Measurements from ENCODE around the gene HOOK1.
A peak's percentile ranks its signal among the peaks of the same experiment; 100 is the strongest.

HOOK1 gene

DNA sequence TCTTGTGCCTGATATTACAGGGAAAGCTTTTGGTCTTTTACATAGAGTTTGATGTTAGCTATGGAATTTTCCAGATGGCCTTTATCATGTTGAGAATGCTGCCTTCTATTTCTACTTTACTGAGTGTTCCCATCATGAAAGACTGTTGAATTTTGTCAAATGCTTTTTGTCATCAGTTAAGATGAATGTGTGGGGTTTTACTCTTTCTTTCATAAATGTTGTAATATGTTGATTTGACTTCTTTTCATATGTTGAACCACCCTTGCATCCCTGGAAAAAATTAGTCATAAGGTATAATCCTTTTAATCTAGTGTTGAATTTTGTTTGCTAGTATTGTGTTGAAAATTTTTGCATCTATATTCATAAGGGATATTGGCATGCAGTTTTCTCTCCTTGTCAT is 16.1 kb upstream of the HOOK1 start:
- H3K4me3 Mint-ChIP-seq = no peak overlapping the region
- H3K4me1 Mint-ChIP-seq = no peaks in the 10 kb centered on the region
- H3K9me3 Mint-ChIP-seq = peaks cover 11% of the 10 kb centered on the region
- no peak for TF ChIP-seq CTCF (IDR thresholded peaks at IDR 0.05; ENCODE audit: unreplicated experiment in 3 of 3)
- H3K27ac Mint-ChIP-seq = no peak overlapping the region
- peaks cover 3% of the 10 kb centered on the region for H3K27me3 Mint-ChIP-seq (ENCODE audit: low read depth)
- H3K36me3 Mint-ChIP-seq (ENCODE audit: low read depth) = no peaks in the 10 kb centered on the region

- Mint-ChIP-seq H3K4me1 (no peaks in the 10 kb centered on the region), H3K27me3 (ENCODE audit: low read depth) (peaks cover 14% of the 10 kb centered on the region), H3K4me3 (no peak overlapping the region), H3K27ac (peak overlapping the region; percentile 92 to 94 (median 92)), H3K36me3 (ENCODE audit: low read depth) (no peaks in the 10 kb centered on the region), H3K9me3 (no peaks in the 10 kb centered on the region)
- no peak for TF ChIP-seq CTCF (IDR thresholded peaks at IDR 0.05; ENCODE audit: unreplicated experiment in 3 of 3)
Observed at GRCh38 chr1:59803458-59804038, 11.2 kb upstream of the HOOK1 start.

DNA sequence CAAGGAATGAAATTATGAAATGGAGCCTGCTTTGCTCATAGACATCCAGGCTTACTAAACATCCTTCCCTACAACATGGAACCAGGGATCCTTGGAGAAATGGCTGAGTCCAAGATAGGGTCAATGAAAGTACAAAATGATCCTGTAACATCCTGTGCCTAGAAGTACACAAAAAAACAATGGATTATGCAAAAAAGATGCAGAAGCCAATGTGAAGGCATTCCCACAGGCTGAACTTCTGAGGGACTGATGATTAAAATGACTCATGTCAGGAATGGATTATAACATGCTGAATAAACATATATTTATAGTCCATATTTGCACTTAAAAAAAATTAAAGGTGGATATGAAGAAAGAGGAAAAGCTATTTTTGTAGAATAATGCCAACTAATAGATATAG is 10.4 kb upstream of the HOOK1 start:
- Mint-ChIP-seq H3K36me3 (ENCODE audit: low read depth) (no peaks in the 10 kb centered on the region), H3K4me3 (no peak overlapping the region), H3K9me3 (no peaks in the 10 kb centered on the region), H3K27ac (no peak overlapping the region), H3K4me1 (no peaks in the 10 kb centered on the region), H3K27me3 (ENCODE audit: low read depth) (peaks cover 17% of the 10 kb centered on the region)
- no peak for TF ChIP-seq CTCF (IDR thresholded peaks at IDR 0.05; ENCODE audit: unreplicated experiment in 3 of 3)

- no peak overlapping the region for H3K4me3 Mint-ChIP-seq
- no peak for TF ChIP-seq CTCF (IDR thresholded peaks at IDR 0.05; ENCODE audit: unreplicated experiment in 3 of 3)
- peak overlapping the region; percentile 42 to 85 (median 72) for H3K27ac Mint-ChIP-seq
- H3K36me3 Mint-ChIP-seq (ENCODE audit: low read depth) = no peaks in the 10 kb centered on the region
- no peaks in the 10 kb centered on the region for H3K9me3 Mint-ChIP-seq
- H3K4me1 Mint-ChIP-seq = no peaks in the 10 kb centered on the region
- peaks cover 17% of the 10 kb centered on the region for H3K27me3 Mint-ChIP-seq (ENCODE audit: low read depth)
Observed at GRCh38 chr1:59805554-59805953, 9.2 kb upstream of the HOOK1 start.

DNA sequence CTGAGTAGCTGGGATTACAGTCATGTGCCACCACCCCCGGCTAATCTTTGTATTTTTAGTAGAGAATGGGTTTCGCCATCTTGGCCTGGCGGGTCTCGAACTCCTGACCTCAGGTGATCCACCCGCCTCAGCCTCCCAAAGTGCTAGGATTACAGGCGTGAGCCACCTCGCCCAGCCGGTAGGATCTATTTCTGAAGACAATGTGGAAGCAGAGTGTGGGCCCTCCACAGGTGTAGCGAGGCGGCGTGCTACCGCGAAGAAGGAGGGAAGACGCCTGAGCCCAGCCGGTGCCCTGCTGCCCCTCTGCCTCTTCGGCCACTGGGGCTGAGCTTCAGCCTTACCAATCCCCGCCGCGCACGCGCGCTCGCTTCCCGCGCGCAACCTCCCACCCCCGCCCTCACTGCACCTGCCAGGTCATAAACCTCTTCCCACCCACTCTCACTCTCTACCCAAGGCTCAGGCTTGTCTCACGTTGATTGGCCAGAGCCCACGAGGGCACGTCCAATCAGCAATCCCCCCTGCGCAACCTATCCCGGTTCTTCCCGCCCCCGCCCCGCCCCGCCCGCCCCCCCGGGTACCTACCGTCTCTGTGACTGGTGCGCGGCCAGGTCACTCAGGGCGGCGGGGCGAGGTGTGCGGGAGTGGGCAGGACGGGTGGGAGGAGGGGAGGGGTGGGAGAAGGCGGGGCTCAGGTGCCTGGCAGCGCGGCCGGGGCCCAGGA is 409 bp upstream of the HOOK1 start:
- no peak for TF ChIP-seq CTCF (IDR thresholded peaks at IDR 0.05; ENCODE audit: unreplicated experiment in 3 of 3)
- H3K9me3 Mint-ChIP-seq = no peaks in the 10 kb centered on the region
- peak overlapping the region in 2 of 3 experiments; percentile 82 to 85 for H3K4me3 Mint-ChIP-seq
- peaks cover 23% of the 10 kb centered on the region for H3K27me3 Mint-ChIP-seq (ENCODE audit: low read depth)
- H3K4me1 Mint-ChIP-seq = peaks cover under 1% of the 10 kb centered on the region
- peak overlapping the region in 1 of 3 experiments; percentile 27 for H3K27ac Mint-ChIP-seq
- no peaks in the 10 kb centered on the region for H3K36me3 Mint-ChIP-seq (ENCODE audit: low read depth)

DNA sequence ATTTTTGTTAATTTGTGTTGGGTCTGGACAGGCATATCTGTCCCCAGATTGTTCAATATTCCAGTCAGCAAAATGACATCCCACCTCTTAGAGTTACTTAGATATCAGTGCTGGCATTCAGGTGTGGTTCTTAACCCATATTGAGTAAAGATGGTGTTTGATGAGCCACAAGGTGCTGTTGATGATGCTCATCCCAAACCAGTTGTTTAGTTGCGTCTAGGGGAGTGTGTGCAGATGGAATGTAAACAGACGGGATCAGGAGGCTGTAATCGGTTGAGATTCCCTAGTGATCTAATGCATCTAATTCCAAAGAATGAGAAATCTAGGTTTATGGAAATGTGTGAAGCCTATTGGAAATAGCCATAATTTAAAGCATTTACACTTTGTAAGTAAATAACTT is 1.1 kb downstream of the HOOK1 start:
- Mint-ChIP-seq H3K4me3 (no peak overlapping the region), H3K9me3 (no peaks in the 10 kb centered on the region), H3K4me1 (peaks cover 16% of the 10 kb centered on the region), H3K36me3 (ENCODE audit: low read depth) (no peaks in the 10 kb centered on the region), H3K27ac (no peak overlapping the region), H3K27me3 (ENCODE audit: low read depth) (peaks cover 23% of the 10 kb centered on the region)
- no peak for TF ChIP-seq CTCF (IDR thresholded peaks at IDR 0.05; ENCODE audit: unreplicated experiment in 3 of 3)
